ENCODE results near the gene VPS4A. TPM values are rescaled to one million over a fixed set of nuclear protein-coding genes. Genes with fewer than 3 reads are reported as not detected.

Gene VPS4A
- total RNA-seq, 1 donor from 2014 or later, result 38.9 TPM

- Mint-ChIP-seq H3K4me1 (ENCODE audit: low read depth, unreplicated experiment) (peaks cover 3% of the 10 kb centered on the region), H3K27ac (ENCODE audit: unreplicated experiment) (no peak overlapping the region), H3K4me3 (ENCODE audit: unreplicated experiment) (no peak overlapping the region), H3K36me3 (ENCODE audit: unreplicated experiment) (peaks cover 10% of the 10 kb centered on the region), H3K27me3 (ENCODE audit: unreplicated experiment) (peaks cover 6% of the 10 kb centered on the region), H3K9me3 (ENCODE audit: unreplicated experiment) (peaks cover 4% of the 10 kb centered on the region)
- DNase-seq, result no peak
- no peak for TF ChIP-seq CTCF (IDR thresholded peaks at IDR 0.05; ENCODE audit: partially characterized antibody, unreplicated experiment)
Observed at GRCh38 chr16:69321080-69321479, 9.9 kb downstream of the VPS4A start.

- peaks cover 2% of the 10 kb centered on the region for H3K4me1 Mint-ChIP-seq (ENCODE audit: low read depth, unreplicated experiment)
- H3K4me3 Mint-ChIP-seq (ENCODE audit: unreplicated experiment), result no peak overlapping the region
- DNase-seq, result no peak
- H3K27me3 Mint-ChIP-seq (ENCODE audit: unreplicated experiment), result peaks cover 4% of the 10 kb centered on the region
- H3K36me3 Mint-ChIP-seq (ENCODE audit: unreplicated experiment), result peaks cover 10% of the 10 kb centered on the region
- peaks cover 2% of the 10 kb centered on the region for H3K9me3 Mint-ChIP-seq (ENCODE audit: unreplicated experiment)
- no peak overlapping the region for H3K27ac Mint-ChIP-seq (ENCODE audit: unreplicated experiment)
- no peak for TF ChIP-seq CTCF (IDR thresholded peaks at IDR 0.05; ENCODE audit: partially characterized antibody, unreplicated experiment)
Observed at GRCh38 chr16:69322343-69322742, 11.2 kb downstream of the VPS4A start.

GRCh38 chr16:69323415-69323814, 12.3 kb downstream of the VPS4A start:
- H3K27me3 Mint-ChIP-seq (ENCODE audit: unreplicated experiment), result peaks cover 4% of the 10 kb centered on the region
- TF ChIP-seq CTCF (IDR thresholded peaks at IDR 0.05; ENCODE audit: partially characterized antibody, unreplicated experiment), result no peak
- peaks cover 2% of the 10 kb centered on the region for H3K9me3 Mint-ChIP-seq (ENCODE audit: unreplicated experiment)
- no peak overlapping the region for H3K27ac Mint-ChIP-seq (ENCODE audit: unreplicated experiment)
- peaks cover 10% of the 10 kb centered on the region for H3K36me3 Mint-ChIP-seq (ENCODE audit: unreplicated experiment)
- H3K4me3 Mint-ChIP-seq (ENCODE audit: unreplicated experiment), result no peak overlapping the region
- peaks cover 3% of the 10 kb centered on the region for H3K4me1 Mint-ChIP-seq (ENCODE audit: low read depth, unreplicated experiment)
- no peak for DNase-seq

- peaks cover 8% of the 10 kb centered on the region for H3K27me3 Mint-ChIP-seq (ENCODE audit: unreplicated experiment)
- peaks cover 10% of the 10 kb centered on the region for H3K36me3 Mint-ChIP-seq (ENCODE audit: unreplicated experiment)
- no peak overlapping the region for H3K4me3 Mint-ChIP-seq (ENCODE audit: unreplicated experiment)
- TF ChIP-seq CTCF (IDR thresholded peaks at IDR 0.05; ENCODE audit: partially characterized antibody, unreplicated experiment), result no peak
- H3K4me1 Mint-ChIP-seq (ENCODE audit: low read depth, unreplicated experiment), result peaks cover 8% of the 10 kb centered on the region
- H3K27ac Mint-ChIP-seq (ENCODE audit: unreplicated experiment), result no peak overlapping the region
- no peak for DNase-seq
- peaks cover 6% of the 10 kb centered on the region for H3K9me3 Mint-ChIP-seq (ENCODE audit: unreplicated experiment)
Observed at GRCh38 chr16:69324013-69324531, 12.9 kb downstream of the VPS4A start.

- H3K27me3 Mint-ChIP-seq (ENCODE audit: unreplicated experiment), result peaks cover 7% of the 10 kb centered on the region
- DNase-seq, result no peak
- TF ChIP-seq CTCF (IDR thresholded peaks at IDR 0.05; ENCODE audit: partially characterized antibody, unreplicated experiment), result no peak
- peaks cover 8% of the 10 kb centered on the region for H3K9me3 Mint-ChIP-seq (ENCODE audit: unreplicated experiment)
- no peak overlapping the region for H3K27ac Mint-ChIP-seq (ENCODE audit: unreplicated experiment)
- peaks cover 11% of the 10 kb centered on the region for H3K4me1 Mint-ChIP-seq (ENCODE audit: low read depth, unreplicated experiment)
- H3K4me3 Mint-ChIP-seq (ENCODE audit: unreplicated experiment), result no peak overlapping the region
- H3K36me3 Mint-ChIP-seq (ENCODE audit: unreplicated experiment), result peaks cover 6% of the 10 kb centered on the region
Observed at GRCh38 chr16:69324585-69325253, 13.6 kb downstream of the VPS4A start.

All from glutamatergic neuron (in vitro differentiated cells).